ENCODE data around the gene MRPL19. TPM values are rescaled to one million over a fixed set of nuclear protein-coding genes. Genes with fewer than 3 reads are reported as not detected.

MRPL19 gene
- total and polyA plus RNA-seq, 2 of the 13 experiments (the other 11 are each of a cell fraction or from before 2014, with no cell fraction given), result 43.2 to 163 TPM

- TF ChIP-seq, protein P1, sequence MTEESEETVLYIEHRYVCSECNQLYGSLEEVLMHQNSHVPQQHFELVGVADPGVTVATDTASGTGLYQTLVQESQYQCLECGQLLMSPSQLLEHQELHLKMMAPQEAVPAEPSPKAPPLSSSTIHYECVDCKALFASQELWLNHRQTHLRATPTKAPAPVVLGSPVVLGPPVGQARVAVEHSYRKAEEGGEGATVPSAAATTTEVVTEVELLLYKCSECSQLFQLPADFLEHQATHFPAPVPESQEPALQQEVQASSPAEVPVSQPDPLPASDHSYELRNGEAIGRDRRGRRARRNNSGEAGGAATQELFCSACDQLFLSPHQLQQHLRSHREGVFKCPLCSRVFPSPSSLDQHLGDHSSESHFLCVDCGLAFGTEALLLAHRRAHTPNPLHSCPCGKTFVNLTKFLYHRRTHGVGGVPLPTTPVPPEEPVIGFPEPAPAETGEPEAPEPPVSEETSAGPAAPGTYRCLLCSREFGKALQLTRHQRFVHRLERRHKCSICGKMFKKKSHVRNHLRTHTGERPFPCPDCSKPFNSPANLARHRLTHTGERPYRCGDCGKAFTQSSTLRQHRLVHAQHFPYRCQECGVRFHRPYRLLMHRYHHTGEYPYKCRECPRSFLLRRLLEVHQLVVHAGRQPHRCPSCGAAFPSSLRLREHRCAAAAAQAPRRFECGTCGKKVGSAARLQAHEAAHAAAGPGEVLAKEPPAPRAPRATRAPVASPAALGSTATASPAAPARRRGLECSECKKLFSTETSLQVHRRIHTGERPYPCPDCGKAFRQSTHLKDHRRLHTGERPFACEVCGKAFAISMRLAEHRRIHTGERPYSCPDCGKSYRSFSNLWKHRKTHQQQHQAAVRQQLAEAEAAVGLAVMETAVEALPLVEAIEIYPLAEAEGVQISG (CRISPR knock-in tag; IDR thresholded peaks at IDR 0.05), result 0 out of 2 replicates have a peak, but pooled peaks have one; percentile 18
- TF ChIP-seq ZNF337 (CRISPR knock-in tag; IDR thresholded peaks at IDR 0.05; ENCODE audit: borderline replicate concordance, low read depth) (no peak), RNF219 (CRISPR knock-in tag; IDR thresholded peaks at IDR 0.05) (no peak), ZBED4 (CRISPR knock-in tag; IDR thresholded peaks at IDR 0.05; ENCODE audit: borderline replicate concordance) (no peak), ZNF644 (CRISPR knock-in tag; IDR thresholded peaks at IDR 0.05; ENCODE audit: low read depth) (peak; percentile 51; the same call in 1 of the 2 replicates), ZNF335 (CRISPR knock-in tag; IDR thresholded peaks at IDR 0.05) (no peak), MED1 (CRISPR knock-in tag; IDR thresholded peaks at IDR 0.05) (peak; percentile 64; the same call in 1 of the 2 replicates), PAXIP1 (CRISPR knock-in tag; conservative IDR thresholded peaks at IDR 0.05) (no peak), MIER3 (CRISPR knock-in tag; IDR thresholded peaks at IDR 0.05; ENCODE audit: borderline replicate concordance) (no peak), NFIC (IDR thresholded peaks at IDR 0.05; ENCODE audit: low read length) (0 out of 2 replicates have a peak, but pooled peaks have one; percentile 31), ZNF891 (CRISPR knock-in tag; IDR thresholded peaks at IDR 0.05) (no peak), MIXL1 (CRISPR knock-in tag; IDR thresholded peaks at IDR 0.05) (no peak), ZGPAT (CRISPR knock-in tag; IDR thresholded peaks at IDR 0.05) (peak; percentile 36; the same call in 1 of the 2 replicates), SMAD3 (CRISPR knock-in tag; IDR thresholded peaks at IDR 0.05) (no peak), ZBTB20 (CRISPR knock-in tag; IDR thresholded peaks at IDR 0.05; ENCODE audit: borderline replicate concordance, low read depth) (no peak)
Measured at GRCh38 chr2:75605770-75606529, 40.6 kb upstream of the MRPL19 start (continued).

All from HepG2 (cell line).